HG03378 (cell line): ENCODE results near the gene MLH1.

Experiments
- ATAC-seq: cut with Tn5 transposase; IDR thresholded peaks from one replicate; pipeline ENCODE4 v1.9.1; 2021; ENCODE audit warnings: mild to moderate bottlenecking, moderate library complexity; ENCODE audit not compliant: unreplicated experiment

MLH1 gene

GRCh38 chr3:36972163-36972562 is 21.2 kb upstream of the MLH1 start:
- ATAC-seq, result no peak

GRCh38 chr3:36973139-36973538 is 20.2 kb upstream of the MLH1 start:
- no peak for ATAC-seq

DNA sequence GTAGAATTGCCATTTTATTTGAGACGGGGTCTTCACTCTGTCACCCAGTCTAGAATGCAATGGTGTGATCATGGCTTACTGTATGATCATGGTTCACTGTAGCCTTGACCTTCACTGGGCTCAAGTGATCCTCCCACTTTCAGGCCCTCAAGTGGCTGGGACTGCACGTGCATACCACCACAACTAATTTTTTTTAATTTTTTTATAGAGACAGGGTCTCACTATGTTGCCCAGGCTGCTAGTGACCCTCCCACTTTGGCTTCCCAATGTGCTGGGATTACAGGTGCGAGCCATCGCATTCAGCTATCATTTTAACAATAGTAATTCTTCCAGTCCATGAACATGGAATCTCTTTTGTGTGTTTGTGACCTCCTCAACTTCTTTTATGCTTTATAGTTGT is 12.3 kb upstream of the MLH1 start:
- no peak for ATAC-seq

DNA sequence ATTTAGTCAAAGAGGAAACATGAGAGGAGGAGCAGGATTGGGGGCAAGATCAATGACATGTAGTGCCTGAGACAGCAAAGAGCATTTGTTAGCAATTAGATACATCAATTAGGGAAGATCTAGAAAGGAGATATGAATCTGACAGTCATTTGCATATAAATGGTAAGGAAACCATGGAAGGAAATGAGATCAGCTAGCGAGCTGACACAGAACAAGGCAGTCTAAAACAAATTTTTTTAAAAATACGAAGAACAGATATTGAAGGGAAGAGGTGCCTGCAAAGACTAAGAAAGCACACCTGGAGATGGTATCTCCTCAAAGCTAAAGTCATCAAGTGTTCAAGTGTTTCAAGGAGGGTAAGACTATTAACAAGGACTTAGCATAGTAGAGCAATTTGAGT is 5.0 kb upstream of the MLH1 start:
- no peak for ATAC-seq

DNA sequence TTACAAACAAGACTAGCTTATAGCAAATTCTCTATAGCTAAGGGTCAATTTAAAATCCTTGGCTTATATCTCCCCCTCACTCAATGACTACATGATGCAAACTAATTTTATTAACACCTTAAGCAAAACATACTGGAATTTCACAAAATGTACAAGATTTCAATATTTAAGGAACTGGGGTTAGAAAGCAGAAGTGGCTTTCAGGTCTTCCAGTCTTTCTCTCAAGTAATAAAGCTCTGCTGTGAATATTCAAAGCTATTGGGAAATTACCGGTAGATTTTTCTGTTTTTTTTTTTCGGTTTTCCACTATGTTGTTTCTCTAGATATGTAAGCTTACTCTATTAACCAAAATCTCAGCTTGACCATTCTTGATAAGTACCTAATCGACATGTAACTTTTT is 4.3 kb upstream of the MLH1 start:
- no peak for ATAC-seq

DNA sequence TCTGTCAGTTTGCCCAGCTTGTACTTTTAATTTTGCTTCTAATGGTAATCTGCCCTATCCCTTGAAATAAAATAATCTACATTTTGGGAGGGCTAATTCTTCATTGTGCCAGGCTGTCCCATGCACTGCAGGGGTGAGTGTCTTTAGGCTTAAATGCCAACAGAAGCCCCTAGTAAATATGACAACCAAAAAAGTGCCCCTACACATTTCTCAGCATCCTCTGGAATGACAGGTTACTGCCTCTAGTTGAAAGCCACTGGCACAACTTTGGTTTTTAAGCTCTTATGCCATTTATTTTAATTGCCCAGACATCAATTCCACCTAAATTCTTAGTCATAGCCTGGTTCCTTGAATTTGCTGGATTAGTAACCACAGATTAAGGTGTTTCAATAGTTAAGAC is 3.8 kb upstream of the MLH1 start:
- ATAC-seq, result no peak

GRCh38 chr3:36991147-36991546 is 2.2 kb upstream of the MLH1 start:
- ATAC-seq, result no peak

DNA sequence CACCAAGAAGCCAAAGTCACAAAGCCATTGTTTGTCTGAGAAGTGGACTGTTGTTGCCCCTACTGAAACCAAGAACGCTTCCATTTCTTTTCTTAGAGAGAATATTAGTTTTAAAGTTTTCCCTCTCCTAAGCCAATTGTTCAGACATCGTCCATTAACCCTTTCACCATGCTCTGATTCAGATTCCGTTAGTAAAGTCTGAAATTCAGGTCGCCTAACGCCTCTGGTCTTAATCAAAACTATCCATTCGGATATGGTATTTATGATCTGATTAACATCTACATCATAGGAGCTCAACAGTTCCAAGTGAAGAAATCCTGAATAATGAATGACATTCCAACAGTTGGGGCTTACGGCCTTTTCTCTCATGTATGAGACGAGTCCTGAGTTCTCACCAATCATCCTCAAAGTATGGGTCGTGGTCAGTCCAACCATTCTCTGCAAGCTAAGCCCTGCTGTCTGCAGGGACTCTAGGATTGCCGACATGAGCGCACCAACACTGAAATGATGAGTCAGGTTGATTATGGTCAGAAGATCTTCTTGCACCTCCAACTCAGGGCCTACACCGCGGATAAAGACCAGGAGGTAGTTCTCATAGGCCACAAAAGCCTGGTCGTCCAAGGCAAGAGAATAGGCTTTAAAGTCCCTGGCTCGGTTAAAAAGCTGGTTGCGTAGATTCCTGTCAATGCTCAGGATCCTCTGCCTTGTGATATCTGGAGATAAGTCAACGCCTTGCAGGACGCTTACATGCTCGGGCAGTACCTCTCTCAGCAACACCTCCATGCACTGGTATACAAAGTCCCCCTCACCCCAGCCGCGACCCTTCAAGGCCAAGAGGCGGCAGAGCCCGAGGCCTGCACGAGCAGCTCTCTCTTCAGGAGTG is 1.2 kb upstream of the MLH1 start:
- ATAC-seq, result no peak

- peak; percentile 20 for ATAC-seq
These were observed 452 bp upstream of the MLH1 start, which contains the start of gene EPM2AIP1 for GRCh38 chr3:36992806-36993325. TSS of gene EPM2AIP1 (minus strand) at chr3:36993131. CDS start at chr3:36993077, 54 bp downstream.

- ATAC-seq, result no peak
These were observed 21.3 kb downstream of the MLH1 start for GRCh38 chr3:37014620-37015019.

DNA sequence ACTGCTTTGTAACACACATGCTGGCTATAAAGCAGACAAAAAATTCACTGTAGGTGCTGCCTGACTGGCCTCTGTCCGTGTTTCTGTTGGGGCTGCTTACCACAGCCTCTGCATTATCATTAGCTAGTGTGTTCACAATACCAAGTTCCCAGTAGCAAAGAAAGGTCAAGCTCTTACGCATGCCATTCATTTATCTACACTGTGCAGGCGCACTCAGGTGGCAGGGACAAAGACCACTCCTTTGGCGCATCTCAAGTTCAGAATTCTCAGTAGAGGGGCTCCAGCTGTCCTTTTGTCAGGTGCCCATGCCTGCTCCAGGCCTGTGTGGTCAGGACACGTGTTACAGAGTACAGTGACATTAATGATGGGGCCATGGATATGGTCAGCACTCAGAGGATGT is 22.3 kb downstream of the MLH1 start:
- ATAC-seq, result no peak

DNA sequence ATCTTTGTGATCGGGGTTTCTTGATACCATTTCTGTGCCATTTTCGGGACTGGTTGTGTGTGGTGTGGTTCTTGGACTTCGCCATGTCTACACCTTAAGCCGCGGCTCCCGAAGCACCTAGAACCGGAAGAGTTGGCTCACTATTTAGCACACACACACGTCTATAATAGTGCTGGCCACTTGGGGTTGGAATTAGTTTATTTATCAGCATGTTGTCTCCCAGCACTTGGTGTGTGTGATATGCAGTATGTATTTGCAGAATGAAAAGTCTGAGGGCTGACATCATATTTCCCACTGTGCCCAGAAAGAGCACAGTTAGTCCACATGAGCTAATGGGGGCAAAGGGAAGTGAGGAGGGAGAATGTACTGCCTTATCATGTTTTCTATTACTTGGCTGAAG is 23.6 kb downstream of the MLH1 start:
- no peak for ATAC-seq

- no peak for ATAC-seq
These were observed 24.4 kb downstream of the MLH1 start for GRCh38 chr3:37017683-37018082.

GRCh38 chr3:37024092-37024491 is 30.8 kb downstream of the MLH1 start:
- ATAC-seq, result peak; percentile 44

- peak; percentile 71 for ATAC-seq
These were observed 31.6 kb downstream of the MLH1 start for GRCh38 chr3:37024820-37025405.

DNA sequence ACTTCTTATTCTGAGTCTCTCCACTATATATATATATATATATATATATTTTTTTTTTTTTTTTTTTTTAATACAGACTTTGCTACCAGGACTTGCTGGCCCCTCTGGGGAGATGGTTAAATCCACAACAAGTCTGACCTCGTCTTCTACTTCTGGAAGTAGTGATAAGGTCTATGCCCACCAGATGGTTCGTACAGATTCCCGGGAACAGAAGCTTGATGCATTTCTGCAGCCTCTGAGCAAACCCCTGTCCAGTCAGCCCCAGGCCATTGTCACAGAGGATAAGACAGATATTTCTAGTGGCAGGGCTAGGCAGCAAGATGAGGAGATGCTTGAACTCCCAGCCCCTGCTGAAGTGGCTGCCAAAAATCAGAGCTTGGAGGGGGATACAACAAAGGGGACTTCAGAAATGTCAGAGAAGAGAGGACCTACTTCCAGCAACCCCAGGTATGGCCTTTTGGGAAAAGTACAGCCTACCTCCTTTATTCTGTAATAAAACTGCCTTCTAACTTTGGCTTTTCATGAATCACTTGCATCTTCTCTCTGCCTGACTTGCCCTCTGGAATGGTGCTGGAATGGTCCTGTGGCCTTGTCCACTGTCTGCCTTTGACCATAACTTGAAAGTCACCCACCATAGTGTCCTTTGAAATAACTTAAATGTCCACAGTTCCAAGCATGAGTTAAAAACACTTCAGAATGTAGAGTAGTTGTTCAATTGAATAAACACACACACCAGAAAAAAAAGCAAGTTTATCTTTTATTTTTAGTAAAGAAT is 32.4 kb downstream of the MLH1 start:
- ATAC-seq, result no peak

- ATAC-seq, result no peak
These were observed 33.5 kb downstream of the MLH1 start for GRCh38 chr3:37026851-37027250.

GRCh38 chr3:37028329-37028728 is 35.0 kb downstream of the MLH1 start:
- no peak for ATAC-seq

- ATAC-seq, result no peak
These were observed 35.8 kb downstream of the MLH1 start for GRCh38 chr3:37029111-37029510.

- no peak for ATAC-seq
These were observed 36.3 kb downstream of the MLH1 start for GRCh38 chr3:37029516-37030163.

- ATAC-seq, result no peak
These were observed 37.3 kb downstream of the MLH1 start for GRCh38 chr3:37030588-37030987.
